Camera-type eye (tissue), 1 donor: Measurements from ENCODE around the gene PCSK5. TPM values are rescaled to one million over a fixed set of nuclear protein-coding genes. Genes with fewer than 3 reads are reported as not detected.

Source experiments
- total RNA-seq: library from RNA; depleted of rRNA; stranded (reverse); fragments of >200 nt; gene quantifications from one replicate; pipeline ENCODE4 v1.2.3, GENCODE V29; 2014

PCSK5 gene
- 37.7 TPM for total RNA-seq

DNA sequence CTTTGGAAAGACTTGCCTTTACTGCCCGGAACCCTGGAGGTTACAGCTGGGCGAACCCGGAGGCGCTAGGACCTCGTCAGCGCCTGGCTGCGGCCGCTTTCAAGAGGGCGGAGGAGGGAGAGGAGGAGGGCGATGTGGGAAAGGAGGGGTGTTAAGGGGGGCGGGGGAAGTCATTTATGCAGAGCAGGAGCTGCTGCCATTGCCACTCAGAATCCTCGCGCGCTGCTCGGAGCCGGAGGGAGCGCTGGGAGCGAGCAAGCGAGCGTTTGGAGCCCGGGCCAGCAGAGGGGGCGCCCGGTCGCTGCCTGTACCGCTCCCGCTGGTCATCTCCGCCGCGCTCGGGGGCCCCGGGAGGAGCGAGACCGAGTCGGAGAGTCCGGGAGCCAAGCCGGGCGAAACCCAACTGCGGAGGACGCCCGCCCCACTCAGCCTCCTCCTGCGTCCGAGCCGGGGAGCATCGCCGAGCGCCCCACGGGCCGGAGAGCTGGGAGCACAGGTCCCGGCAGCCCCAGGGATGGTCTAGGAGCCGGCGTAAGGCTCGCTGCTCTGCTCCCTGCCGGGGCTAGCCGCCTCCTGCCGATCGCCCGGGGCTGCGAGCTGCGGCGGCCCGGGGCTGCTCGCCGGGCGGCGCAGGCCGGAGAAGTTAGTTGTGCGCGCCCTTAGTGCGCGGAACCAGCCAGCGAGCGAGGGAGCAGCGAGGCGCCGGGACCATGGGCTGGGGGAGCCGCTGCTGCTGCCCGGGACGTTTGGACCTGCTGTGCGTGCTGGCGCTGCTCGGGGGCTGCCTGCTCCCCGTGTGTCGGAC is at the start of gene PCSK5:
Gene PCSK5 (plus strand): TSS at position 202 of the 805 bp plus-strand sequence. CDS start 509 bp downstream, at position 711.

DNA sequence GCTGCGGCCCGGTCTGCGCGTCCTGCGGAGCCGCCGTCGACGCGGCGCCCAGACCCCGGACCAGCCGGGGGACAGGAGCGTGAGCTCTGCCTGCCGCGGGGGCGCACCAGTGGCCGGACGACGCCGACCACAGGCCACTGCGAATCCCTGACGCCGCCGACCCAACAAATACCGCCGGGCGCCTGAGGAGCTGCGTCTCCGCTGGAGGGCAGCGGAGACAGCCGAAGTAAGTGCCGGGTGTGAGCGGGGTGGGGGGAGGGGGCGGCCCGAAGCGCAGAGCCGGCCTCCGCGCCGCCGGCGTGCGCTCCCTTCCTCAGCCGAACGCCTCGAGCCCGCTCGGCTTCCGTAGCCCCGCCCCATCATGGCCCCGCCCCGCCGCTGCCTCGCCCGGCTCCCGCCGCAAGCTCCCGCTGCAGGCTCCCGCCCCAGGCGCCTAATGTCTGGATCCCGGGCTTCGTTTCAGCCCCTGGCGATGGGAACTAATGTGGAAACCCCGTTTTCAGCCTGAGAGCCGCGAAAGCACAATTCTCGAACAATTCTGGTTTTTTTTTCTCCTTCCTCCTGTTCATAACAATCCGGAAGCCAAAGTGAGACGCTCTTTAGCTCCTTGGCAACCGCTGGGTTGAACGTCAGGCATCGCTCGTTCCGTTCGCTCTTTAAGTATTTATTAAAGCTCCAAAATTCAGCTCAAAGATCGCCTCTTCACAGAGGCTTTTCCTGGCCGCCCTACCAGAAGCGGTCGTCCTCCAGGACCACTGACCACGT is 503.9 kb downstream of the PCSK5 start, which contains the start of gene RFK:
Gene RFK (minus strand): TSS at position 232 of the 765 bp plus-strand sequence. CDS start 255 bp downstream, outside the sequence.

